Activated CD8-positive, alpha-beta memory T cell treated with anti-CD3 and anti-CD28 coated beads for 36 hours (primary cell): Measurements from ENCODE around the gene SOX1. TPM values are rescaled to one million over a fixed set of nuclear protein-coding genes. Genes with fewer than 3 reads are reported as not detected.

ENCODE experiments used
- CTCF ChIA-PET: fragments of 350-600 bp; sonication (Branson Sonifier 250); formaldehyde crosslinking; loops from one replicate; lab custom pipeline; 2021; ENCODE audit warnings: antibody characterized with exemption; lab: Charles Lee
- POLR2A ChIA-PET: fragments of 350-600 bp; sonication (Branson Sonifier 250); formaldehyde crosslinking; loops from one replicate; lab custom pipeline; 2021; ENCODE audit warnings: antibody characterized with exemption; lab: Charles Lee
- total RNA-seq, 2 experiments: library from RNA; stranded (reverse); gene quantifications; one replicate each; pipeline ENCODE4 v1.2.3, GENCODE V29; 2021

SOX1 gene
- total RNA-seq, 2 experiments from 2014 or later: not detected

DNA sequence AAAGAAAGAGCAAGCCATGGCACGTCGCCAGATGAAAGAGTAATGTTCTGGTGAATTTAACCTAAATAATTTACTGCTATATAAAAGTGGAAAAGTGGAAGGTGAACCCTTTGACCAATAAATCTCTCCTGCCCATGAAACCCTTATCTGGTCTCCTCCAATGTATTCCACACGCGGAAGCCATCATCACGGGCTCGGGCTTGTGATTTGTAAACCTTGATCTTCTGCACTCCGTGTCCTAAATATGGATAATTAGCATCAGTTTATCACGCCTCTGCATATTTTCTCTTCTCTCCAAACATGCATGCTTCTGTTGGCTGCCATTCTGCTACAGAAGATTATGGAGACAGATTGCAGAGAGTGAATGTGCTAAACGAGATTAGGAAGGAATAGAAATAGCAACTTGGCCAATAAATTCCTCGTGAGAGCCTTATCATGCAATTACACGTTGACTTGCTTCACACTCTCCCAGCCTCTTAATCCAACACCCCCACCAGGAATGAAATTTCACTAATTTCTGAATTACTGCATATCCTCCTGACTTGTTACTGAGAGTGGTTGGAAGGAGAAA, 34.5 kb downstream of the SOX1 start:
- POLR2A ChIA-PET: no interaction called here
- CTCF ChIA-PET: no interaction called here

DNA sequence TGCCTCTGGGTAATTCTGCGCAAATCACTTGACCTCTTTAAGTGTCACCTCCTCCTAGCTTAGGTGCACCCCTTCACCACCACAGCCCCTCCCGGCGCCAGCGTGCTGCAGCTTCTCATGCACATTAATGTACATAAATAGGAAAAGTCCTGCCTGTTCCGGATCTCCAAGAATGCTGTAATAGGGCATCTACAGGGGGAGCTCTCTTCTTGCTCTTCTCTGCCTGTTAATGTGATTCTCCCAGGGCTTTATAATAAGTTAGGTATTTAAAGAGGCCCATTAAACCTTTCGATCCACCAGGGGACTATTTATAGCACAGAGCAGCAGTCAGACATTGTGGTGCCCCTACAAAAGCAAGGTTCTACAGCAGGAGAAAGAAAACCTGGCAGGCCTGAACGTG, 35.3 kb downstream of the SOX1 start:
- ChIA-PET POLR2A (no interaction called here), CTCF (no interaction called here)

DNA sequence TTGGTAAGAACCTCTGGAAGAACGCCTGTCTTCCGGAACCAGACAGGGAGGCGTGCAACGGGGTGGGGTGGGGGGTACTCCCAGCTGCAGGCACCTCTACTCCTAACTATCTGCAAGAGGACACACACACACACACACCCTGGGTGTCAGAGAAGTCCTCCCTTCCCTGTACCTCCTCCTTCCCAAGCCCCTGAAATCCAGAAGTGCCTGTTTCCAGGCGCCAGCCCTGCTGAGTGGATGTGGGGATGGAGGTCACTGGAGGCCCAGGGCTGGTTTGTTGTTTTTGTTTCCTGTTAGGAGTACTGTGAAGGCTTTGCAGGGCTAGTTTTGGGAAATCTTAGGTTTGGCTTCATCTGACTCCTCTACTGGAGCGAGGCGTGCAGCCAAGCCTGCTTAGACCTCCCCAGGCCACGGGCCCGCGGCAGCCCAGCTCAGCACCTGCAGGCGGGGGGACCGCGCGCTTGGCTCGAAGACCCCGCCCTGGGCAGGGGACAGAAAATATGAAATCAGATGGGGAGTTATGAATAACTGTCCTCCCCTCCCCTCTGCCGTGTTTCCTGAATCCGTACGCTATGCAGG, 36.4 kb downstream of the SOX1 start:
- ChIA-PET POLR2A (no interaction called here), CTCF (no interaction called here)

DNA sequence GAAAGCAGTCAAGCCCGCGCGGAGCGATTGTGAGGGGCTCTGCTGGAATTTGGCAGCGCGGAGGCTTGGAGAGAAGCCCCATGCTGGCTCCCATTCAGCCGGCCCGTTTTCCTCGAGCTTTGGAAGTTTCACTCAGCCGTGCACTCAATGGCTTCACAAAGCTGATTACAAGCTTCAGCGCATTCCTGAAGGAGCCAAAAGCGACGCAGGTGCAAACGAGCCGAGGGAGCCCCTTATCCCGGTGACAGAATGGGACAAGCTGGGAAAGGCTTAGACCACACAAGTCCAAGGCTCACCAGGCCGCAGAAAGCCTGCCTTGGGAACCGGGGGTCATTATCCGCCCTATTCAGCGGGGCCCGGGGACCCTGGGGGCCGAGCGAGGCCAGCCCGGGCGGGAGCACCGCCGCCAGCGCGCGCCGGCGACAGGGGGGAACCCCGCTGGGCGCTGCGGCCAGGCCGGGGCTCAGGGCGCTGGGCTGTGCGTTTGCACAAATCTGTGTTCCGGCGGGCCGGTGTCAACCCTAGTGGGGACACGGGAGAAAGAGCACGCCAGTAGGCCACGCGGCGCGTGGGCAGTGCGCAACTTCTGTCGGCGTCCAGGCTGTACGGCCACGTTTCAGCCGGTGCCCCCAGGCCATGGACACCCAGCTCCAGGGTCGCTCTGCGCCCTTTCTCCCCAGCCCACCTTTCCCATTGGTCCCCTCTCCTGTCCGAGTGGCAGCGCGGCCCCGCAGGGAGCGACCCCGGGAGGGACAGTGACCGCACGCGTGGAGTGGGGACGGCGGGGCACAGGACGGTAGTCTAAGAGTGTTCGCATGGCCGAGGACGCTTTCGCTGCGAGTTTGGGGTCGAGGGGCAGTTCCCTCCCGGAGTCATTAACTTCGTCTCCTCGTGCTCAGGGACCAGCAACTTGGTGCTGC, 37.3 kb downstream of the SOX1 start:
- POLR2A ChIA-PET: no interaction called here

DNA sequence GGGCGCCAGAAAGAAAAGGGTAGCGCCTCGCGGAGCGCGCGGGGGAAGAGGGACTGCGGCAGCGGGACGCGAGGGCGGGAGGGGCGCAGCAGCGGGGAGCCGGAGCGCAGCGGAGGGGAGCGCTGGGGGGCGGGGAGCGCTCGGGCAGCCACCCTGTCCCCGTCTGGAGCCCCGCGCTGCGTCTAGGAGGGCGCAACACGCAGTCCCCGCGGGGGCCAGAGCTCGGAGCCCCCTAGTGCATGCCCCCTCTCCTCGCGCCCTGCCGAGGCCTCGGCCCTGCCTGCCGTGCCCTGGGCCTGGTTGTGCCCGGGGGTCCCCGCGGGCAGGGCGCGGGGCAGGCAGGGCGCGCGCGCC, 37.9 kb downstream of the SOX1 start:
- ChIA-PET POLR2A (no interaction called here), CTCF (no interaction called here)

More for the DNA sequence above, 37.3 kb downstream of the SOX1 start:
- CTCF ChIA-PET: no interaction called here

DNA sequence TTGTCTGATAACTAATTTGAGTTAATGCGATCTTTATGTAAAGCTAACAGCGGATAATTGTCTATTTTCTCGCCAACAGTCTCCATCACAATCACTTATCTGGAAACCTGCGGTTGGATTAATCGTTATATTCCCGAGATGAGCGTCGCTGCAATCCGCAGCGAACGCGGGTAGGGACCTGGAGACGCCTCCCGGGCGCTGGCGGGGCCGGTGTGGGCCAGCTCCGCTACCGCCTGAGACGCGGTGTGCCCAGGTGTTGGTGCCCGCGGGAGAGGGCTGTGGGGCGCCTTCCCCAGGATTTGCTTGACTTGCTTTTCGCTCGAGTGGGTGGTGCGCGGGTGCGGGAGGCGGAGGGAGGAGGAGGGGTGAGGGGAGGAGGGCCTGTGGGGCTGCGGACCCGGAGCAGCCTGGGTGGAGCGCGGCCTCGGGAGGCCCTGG, 38.3 kb downstream of the SOX1 start:
- POLR2A ChIA-PET: no interaction called here

DNA sequence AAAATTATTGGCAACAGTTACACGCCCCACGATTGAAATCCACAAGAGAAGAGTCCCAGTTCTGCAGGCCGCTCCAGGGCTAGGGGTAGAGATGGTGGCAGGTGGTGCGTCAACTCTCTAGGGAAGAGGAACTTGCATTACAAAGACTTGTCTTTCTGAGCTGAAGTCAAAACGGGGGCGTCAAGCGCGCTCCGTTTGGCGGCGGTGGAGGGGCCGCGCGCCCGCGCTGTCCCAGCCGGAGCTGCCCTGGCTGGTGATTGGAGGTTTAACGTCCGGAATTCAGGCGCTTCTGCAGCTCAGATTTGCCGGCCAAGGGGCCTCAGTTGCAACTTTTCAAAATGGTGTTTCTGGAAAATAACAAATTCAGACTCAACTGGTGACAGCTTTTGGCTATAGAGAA, 38.9 kb downstream of the SOX1 start:
- ChIA-PET CTCF (no interaction called here), POLR2A (no interaction called here)

More for the DNA sequence above, 38.3 kb downstream of the SOX1 start:
- CTCF ChIA-PET: no interaction called here

DNA sequence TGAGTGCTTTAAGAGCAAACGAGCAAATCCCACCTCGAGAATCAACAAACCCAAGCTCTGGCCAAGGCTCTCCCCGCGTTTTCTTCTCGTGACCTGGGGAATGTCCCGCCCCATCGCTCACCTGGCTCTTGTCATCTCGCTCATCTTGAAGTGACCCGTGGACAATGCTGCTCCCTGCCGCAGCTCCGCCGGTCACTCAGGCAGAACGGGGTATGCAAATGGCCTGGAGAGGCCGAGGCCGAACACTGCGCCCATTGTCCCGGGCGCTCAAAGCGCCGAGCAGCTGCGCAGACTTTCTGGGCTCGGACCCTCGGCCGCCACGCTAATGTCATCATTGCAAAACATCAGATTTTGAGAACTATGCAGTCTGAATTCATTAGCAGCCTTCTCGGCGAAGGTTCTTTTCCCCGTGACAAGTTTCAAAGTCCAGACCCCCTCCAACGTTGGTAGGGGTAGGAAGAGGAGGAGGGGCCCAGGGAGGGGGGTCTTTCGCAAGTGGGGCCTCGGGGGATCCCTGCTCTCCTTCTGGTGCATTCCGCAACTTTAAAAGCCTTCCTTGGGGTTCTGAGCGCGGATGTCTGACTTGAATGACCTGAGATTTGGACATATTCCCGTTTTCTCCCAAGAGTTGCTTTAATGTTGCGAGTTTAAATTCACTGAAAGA, 39.7 kb downstream of the SOX1 start:
- POLR2A ChIA-PET: no interaction called here
- CTCF ChIA-PET: no interaction called here

DNA sequence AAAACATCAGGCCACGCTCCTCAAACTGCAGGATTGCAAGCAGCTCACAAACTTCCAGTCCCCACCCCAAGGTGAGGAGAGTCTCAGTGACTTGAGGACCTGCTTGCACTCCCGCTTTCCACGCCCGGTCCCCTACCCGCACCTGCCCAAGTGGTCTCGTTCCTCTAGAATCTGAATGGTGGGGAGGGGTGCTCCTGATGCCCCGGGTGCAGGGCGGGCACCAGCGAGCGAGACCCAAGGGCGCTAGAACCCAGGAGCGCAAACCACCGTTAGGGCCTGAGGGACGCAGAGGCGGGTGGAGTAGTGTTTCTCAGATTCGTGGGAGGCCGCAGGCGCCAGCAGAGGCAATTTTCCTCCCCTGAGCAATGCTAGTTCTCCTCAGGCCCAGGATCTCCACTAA, 40.3 kb downstream of the SOX1 start:
- CTCF ChIA-PET: no interaction called here
- POLR2A ChIA-PET: no interaction called here

DNA sequence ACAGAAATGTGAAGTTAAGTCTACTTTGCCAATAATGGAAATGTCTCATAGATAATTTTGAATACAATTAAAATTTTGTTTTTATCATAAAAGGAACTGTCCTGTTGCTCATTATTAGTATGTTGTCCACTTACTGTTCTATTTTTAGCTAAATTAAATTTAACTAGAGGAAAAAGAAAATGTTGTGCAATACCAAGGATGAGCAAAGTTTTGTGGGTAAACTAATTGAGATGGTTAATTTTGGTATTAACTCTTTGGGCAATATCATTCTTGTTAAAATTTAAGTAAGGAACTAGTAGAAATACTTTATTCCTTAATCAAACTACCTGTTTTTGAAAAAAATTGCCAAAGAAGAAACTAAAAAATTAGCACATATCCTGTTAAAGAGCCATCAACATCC, 43.5 kb downstream of the SOX1 start:
- ChIA-PET CTCF (interaction anchor here (1.0 kb wide), 1 partner anchor 22 kb away, joined by 3 read pairs; no protein-coding TSS in a partner anchor), POLR2A (no interaction called here)

DNA sequence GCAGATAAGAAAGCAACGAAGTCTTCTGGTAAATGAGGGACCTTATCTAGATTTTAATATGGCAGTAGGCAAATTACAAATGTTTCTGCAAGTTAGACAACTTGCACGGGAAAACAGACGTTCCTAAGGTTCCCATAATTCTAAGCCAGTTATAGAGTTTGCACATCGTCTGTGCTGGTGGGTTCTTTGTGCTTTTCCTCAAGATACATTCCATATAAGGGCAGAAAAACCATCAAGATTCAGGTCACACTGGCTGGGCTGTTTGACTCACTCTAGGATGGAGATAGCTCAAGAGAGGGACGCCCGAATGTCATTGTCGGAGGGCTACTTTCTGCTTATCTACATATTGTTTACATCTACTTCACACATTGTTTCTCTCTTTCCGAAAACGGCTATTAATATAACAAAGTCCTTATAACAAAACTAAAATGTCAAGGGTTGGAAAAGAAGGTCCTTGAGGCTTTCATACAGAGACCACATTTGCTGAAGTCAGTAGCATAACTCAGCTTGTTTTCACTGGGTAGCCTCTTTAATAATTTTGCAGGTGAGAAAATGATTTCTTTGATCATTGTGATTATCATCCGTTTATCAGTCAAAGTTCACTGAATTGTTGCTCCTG, 44.4 kb downstream of the SOX1 start:
- ChIA-PET CTCF (no interaction called here), POLR2A (no interaction called here)

DNA sequence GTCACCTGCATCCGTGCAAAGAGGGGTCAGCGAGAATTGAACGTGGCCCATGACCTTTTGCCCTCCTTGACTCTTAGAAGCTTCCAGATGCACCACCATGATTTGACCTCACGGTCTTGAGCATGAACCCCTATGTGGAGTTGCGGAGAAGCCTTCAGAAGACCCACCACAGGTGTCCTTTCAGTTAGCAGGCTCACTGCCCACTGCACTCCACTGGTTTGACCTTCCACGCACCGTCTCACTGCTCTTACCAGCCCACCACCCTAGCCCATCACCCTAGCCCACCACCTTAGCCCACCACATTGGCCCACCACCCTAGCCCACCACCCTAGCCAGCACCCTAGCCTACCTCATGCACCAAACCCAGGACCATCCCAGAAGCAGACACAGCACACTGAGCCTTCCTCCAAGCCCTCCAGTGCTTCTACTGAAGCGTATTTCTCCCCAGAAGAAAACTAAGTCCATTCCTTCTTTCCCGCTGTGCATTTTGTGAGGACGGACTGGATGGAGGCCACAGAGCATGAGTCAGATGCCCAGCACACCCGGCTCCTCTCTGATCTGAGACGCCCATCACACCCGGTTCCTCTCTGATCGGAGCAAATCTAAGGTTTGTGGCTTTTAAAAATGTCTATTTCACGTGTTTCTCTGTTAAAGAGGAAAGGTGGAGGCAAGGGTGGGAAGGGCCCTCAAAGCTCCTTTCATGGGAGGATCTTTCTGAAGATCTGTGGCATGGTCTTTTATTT, 45.8 kb downstream of the SOX1 start:
- POLR2A ChIA-PET: no interaction called here
- CTCF ChIA-PET: no interaction called here

DNA sequence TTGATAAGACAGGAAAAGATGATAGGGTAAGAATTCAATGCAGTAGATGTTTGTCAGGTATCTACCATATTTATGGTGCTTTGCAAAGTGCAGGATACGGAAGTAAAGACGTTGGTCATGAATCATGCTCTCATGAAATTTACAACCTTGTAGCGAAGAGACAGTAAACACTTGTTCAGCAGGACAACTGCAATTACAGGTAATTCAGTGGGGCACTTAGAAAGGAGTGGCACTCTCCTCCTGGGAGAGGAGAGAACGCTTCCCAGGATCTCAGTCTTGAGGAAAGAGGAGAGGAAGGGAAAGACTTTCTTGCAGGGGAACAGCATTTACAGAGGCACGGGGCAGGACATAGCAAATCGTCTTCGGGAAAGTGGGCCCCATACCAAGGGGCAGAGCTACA, 46.4 kb downstream of the SOX1 start:
- POLR2A ChIA-PET: no interaction called here
- CTCF ChIA-PET: no interaction called here

DNA sequence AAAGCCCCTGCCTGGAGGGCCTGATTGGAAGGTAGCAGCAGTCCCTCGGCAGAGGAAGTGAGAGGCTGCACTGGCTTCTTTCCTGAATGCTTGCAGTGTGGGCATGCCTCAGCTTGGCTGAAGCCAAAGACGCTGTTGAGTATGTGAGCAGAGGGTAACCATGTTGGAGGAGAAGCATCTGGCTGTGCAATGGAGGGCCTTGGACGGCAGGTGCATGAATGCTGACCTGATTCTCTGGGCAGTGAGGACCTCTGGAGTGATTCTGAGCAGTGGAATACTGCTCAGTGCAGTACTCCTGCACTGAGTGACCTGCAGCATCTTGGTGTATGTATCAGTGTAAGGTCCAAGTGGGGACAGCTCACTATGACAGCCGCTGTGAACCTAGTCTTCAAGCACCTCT, 46.9 kb downstream of the SOX1 start:
- CTCF ChIA-PET: no interaction called here
- POLR2A ChIA-PET: no interaction called here

DNA sequence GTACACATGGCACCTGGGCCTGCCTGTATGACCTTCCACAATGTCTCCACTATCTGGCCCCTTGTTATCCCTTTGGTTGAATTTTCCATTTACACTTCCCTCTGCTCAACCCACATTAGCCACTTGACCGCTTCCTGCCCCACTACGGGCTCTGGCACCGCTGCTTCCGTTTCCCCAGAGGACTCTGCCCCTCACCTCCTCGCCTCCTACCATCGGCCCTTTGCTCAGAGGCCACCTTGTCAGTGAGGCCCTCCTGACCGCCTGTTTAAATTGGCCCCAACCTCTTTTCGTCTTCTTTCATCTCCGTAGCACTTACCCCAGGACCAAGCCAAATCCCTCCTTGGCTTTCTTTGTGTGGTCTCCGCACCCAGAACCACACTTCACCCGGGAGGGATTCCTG, 47.4 kb downstream of the SOX1 start:
- ChIA-PET POLR2A (no interaction called here), CTCF (no interaction called here)

DNA sequence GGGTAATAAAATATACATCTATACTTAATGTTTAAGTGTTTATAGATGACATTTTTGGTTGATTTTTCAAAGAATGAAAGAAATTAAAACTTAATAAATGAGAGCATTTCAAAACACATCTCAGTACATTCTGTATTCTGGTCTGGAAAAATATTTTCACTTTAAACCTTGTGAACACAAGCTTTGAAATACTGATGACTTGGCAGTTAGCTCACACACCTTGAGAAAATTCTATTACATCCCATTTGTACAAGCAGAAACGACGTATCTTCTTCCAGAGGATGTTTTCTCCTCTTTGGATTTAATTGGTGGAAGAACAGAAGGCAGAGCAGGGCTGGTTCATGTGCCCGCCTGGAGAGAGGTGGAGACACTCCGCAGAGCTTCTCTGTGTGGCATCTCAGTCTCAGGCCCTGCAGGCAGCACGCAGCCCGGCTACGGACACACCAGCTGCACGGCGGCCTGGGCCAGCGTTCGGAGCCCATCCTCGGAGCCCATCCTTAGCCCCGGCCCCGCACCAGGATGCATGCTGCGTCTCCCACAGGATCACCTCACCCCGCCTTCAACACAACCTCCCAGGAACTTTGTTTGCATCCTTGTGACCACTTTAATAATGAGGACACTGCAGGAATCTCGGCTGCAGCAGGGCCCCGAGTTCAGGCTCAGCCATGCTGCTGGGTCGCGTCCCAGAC, 48.6 kb downstream of the SOX1 start:
- CTCF ChIA-PET: no interaction called here
- POLR2A ChIA-PET: no interaction called here

DNA sequence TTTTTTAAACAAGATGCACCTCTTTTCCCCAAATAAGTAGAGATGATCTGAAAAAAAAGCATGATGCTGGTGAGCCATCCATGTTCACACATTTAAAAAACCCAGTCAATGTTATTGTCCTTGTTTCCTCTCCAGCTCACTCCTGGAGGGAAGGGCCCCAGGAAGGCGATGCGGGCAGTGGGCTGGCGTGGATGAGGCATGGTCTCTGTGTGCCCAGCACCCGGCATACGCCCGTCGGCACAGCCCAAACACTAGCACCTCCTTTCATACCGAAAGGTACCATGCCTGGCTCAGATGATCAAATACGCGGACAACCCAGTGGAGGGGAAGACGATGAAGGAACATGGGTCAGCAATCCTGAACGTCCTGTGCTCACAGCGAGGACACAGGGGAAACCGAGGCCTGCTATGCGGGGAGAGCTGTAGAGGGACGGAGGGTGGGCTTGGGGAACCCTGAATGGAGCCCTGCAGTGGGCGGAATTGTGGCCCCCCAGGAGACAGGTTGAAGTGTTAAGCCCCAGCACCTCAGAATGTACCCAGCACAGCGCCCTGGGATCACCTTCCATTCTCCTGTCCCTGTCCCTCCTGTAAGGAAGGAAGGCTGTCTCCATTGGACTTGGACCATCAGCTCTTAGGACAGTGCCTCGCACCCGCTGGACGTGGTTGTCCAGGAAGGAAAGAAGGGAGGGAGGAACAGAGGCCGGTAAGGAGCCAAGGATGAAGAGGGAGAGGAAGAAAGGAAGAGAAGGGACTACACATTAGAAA, 49.4 kb downstream of the SOX1 start:
- ChIA-PET CTCF (no interaction called here), POLR2A (no interaction called here)
